GM18873 (cell line): ENCODE measurements around the gene ASTL.
A peak's percentile ranks its signal among the peaks of the same experiment; 100 is the strongest.

Experiments used
- ATAC-seq: cut with Tn5 transposase; IDR thresholded peaks from one replicate; pipeline ENCODE4 v1.9.1; 2021; ENCODE audit warnings: mild to moderate bottlenecking, moderate library complexity, moderate number of reproducible peaks; ENCODE audit not compliant: unreplicated experiment, low FRiP score

Gene ASTL

GRCh38 chr2:96138179-96139145 lies at the start of gene ASTL:
Gene ASTL, minus strand, starts transcription at chr2:96138502. Its CDS starts 66 bp downstream, at chr2:96138436.
- no peak for ATAC-seq

DNA sequence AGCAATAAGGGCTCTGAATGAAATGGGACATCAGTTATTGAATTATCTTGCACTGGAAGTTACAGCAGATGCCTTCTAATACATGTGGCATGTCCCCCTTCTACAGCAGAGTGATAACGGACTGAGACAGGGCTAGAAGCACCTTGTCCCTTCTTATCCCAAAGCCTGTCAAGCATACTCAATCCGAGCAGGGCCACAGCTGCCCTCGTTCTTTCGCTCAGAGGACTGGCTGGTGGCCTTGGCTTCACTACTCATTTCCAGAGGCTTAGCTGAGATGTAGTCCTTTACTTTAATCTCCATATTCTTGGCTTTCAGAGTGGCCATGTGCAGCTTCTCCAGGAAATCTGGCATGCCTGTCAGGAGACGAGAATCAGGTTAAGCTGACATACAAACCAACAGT lies 48.3 kb upstream of the ASTL start:
- no peak for ATAC-seq

GRCh38 chr2:96185516-96185915 lies 47.2 kb upstream of the ASTL start:
- no peak for ATAC-seq

GRCh38 chr2:96184989-96185388 lies 46.7 kb upstream of the ASTL start:
- ATAC-seq: no peak

GRCh38 chr2:96184188-96184587 lies 45.9 kb upstream of the ASTL start:
- no peak for ATAC-seq

GRCh38 chr2:96181529-96181928 lies 43.2 kb upstream of the ASTL start:
- no peak for ATAC-seq

DNA sequence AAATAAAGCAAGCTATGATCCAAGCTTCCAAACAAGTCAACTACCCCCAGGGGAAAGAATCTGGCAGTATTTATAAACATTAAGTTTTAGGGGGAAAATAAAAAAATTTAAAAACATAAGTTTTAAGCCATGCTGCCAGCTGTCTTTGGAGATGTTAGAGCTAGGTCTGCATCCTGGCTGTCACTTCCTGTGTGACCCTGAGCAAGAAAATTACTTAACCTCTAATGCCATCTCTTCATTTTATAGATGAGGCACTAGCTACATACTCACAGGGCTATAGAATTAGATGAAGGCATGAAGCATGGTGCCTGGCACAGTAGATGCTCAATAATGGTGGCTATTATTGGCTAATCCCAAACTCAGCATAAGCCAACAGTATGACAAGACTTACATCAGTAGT lies 42.2 kb upstream of the ASTL start:
- no peak for ATAC-seq

GRCh38 chr2:96180002-96180401 lies 41.7 kb upstream of the ASTL start:
- no peak for ATAC-seq

DNA sequence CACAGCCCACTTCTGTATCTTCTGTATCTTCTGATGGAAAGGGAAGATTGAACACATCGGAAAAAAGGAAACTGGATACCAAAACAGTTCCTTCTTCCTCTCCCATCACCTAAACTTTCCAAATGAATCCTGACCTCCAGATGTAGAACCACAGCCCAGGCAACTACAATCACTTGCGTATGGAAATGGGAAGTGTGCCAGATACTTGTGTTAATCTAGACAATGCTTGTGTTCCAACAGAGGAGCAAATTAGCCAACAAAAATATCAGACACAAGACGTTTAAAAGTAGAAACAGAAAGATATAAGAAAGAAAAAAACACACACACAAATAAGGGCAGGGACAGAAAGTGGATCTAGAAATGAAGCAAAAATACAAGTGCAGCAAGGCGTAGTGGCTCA lies 38.4 kb upstream of the ASTL start:
- no peak for ATAC-seq

- ATAC-seq: no peak
Observed at GRCh38 chr2:96175951-96176350, 37.6 kb upstream of the ASTL start.

GRCh38 chr2:96174251-96175144 lies 36.2 kb upstream of the ASTL start:
- ATAC-seq: peak; percentile 63

GRCh38 chr2:96171831-96172230 lies 33.5 kb upstream of the ASTL start:
- no peak for ATAC-seq

- no peak for ATAC-seq
Observed at GRCh38 chr2:96170626-96171025, 32.3 kb upstream of the ASTL start.

DNA sequence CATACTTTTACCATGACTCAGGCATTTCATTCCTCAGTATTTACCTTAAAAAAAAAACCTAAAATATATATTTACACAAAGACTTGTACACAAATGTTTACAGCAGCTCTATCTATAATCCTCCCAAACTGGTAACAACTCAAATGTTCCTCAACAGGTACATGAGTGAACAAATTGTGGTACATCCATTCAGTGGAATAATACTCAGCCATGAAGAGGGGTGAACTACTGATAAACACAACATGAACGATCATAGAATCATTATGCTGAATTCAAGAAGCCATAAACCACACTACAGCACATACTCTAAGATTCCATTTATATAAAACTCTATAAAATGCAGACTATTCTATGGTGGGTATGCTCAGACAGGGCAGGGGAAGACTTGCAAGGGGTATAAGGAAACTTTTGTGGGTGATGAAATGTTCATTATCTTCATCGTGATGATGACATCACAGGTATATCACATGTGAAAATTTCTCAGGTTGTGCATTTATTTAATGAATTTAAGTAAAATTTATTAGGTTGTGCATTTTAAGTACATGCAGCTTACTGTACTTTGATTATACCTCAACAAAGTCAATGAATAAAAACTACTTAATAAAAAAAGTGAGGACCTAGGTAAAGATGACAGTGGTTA lies 31.7 kb upstream of the ASTL start:
- ATAC-seq: no peak

- ATAC-seq: no peak
Observed at GRCh38 chr2:96167407-96168013, 29.2 kb upstream of the ASTL start.

DNA sequence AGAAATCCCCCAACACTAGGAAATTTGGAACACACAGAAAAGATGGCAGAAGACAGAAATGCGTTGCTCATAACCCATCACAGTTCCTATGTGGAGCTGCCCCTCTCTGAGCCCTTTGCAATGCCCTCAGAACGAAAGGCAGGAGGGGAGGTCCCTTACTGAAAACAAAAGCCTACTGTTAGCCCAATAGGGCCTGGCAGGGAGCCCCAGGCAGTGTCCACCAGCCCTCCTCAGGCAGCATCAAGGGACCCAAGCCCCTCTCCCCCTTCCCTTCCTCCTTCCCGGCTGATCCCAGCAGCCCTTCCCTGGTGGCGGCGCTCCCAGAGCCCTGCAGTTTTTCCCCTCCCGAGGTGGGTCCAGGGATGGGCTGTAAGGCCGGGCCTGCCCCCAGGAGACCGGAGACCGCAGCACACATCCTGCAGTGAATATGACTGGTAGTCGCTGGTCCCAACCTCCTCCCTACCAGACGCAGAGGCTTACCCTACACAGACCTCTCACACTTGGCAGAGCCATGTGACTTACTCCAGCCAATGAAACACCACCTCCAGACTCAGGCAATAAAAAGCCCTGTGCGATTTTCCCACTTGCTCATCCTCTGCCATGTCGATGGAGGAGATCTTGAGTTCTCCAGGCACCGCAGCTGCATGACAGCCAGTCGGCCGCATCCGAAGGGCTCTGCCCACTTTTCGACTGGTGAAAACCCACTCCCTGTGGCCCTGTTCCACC lies 26.3 kb upstream of the ASTL start:
- peak; percentile 83 for ATAC-seq

DNA sequence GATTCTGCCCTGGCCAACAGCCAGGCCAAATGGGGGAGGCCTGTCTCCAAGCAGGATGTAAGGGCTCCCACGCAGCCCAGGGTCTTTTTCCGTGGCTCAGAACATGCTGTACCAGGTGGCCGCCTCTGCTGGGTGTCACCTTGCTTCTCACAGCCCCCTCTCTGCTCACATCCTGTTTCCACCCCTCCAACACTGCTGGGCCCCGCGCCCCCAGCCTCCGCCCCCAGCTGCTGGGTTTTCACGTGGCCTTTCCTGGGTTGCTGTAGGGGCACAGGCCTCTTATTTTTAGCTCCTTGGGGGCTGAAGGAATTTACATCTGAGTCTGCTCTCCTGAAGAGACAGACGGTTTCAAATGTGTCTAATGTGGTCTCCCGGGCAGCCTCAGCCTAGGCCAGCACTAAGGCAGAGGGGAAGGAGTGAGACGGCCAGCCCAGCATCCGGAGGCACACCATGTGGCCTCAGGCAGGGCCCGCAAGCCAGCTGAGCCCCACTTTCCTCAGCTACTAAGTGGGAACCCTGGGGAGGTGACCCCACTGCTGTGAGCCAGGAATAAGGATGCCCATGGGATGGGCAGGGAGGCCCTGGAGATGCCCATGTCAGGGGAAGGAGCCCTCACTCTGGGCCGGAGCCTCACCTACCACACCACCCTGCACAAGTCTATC lies 25.6 kb upstream of the ASTL start:
- ATAC-seq: peak; percentile 39

GRCh38 chr2:96163415-96163767 lies 25.1 kb upstream of the ASTL start:
- peak; percentile 4 for ATAC-seq

DNA sequence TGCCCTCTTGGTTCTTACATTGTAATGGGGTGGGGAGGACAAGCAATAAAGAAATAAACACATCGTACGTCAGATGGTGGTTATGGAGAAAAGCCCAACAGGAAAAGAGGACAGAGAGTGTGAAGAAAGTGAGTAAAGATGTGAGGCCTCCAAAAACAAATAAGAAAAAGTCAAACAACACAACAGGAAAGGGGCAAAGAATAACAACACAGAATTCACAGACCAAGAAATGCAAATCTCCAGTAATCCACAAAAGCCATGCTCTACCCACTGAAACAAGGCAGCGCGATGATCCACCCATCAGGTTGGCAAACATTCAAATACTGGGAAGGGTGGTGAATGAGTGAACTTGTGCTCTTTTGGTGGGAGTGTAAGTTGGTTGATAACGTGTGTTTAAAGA lies 23.6 kb upstream of the ASTL start:
- ATAC-seq: no peak
